Thoracic aorta (tissue), 2 donors: Measurements from ENCODE around the gene CES4A. TPM values are rescaled to one million over a fixed set of nuclear protein-coding genes. Genes with fewer than 3 reads are reported as not detected.
A peak's percentile ranks its signal among the peaks of the same experiment; 100 is the strongest.
"Not testable (repeated sequence)": the region's sequence is repeated elsewhere in the genome, so short reads cannot be mapped to it uniquely, and the experiment has no call there.

Experiments used
- ATAC-seq: fragments of 150-250 bp; one replicate; pipeline ENCODE4 v1.8.0; 2017; ENCODE audit warnings: low read depth; ENCODE audit not compliant: insufficient number of reproducible peaks, low FRiP score
- DNase-seq: peaks from one replicate; pipeline ENCODE4 v3.0.0-alpha.2; 2020; ENCODE audit warnings: low spot score
- H3K27ac ChIP-seq, 2 donors: fragments of 200-600 bp; sonication (generic); 1 replicate in 1 of 2; 2 replicates in 1 of 2; pipeline ENCODE4 v1.5.1; 2016; ENCODE audit warnings: mild to moderate bottlenecking in 2 of 2, moderate library complexity in 2 of 2
- H3K27me3 ChIP-seq: fragments of 200-600 bp; sonication (generic); replicated peaks from 2 replicates; pipeline ENCODE4 v1.6.0; 2016; ENCODE audit warnings: mild to moderate bottlenecking; ENCODE audit not compliant: insufficient read depth
- H3K36me3 ChIP-seq: fragments of 200-600 bp; sonication (generic); one replicate; pipeline ENCODE4 v1.5.1; 2016
- H3K4me1 ChIP-seq, 2 donors: fragments of 200-600 bp; sonication (generic); 1 replicate in 1 of 2; 2 replicates in 1 of 2; pipeline versions ENCODE4 v1.5.1 to v1.6.0; 2016; ENCODE audit warnings: low read depth in 2 of 2, mild to moderate bottlenecking in 1 of 2; ENCODE audit not compliant: control insufficient read depth in 1 of 2
- H3K4me3 ChIP-seq: fragments of 200-600 bp; sonication (generic); 2 replicates; pipeline ENCODE4 v1.5.1; 2016; ENCODE audit warnings: mild to moderate bottlenecking
- H3K9me3 ChIP-seq: fragments of 200-600 bp; sonication (generic); 2 replicates; pipeline ENCODE4 v1.5.1; 2016
- CTCF ChIP-seq: fragments of 200-600 bp; sonication (generic); IDR thresholded peaks from one replicate; pipeline ENCODE4 v1.5.1; 2019; ENCODE audit warnings: antibody characterized with exemption
- total RNA-seq, 2 donors: library from RNA; depleted of rRNA; stranded (reverse); fragments of >200 nt; gene quantifications; one replicate each; pipeline versions ENCODE4 v1.1.0 to v1.2.3, GENCODE V29; 2016

The CES4A gene
- total RNA-seq, 2 donors from 2014 or later: 7.4 to 9.5 TPM

GRCh38 chr16:66952430-66953110, 35.8 kb upstream of the CES4A start:
- Histone ChIP-seq H3K4me1 (peaks cover 8 to 13% of the 10 kb centered on the region in 2 donors), H3K9me3 (no peaks in the 10 kb centered on the region), H3K36me3 (no peaks in the 10 kb centered on the region), H3K27me3 (no peaks in the 10 kb centered on the region), H3K4me3 (no peak overlapping the region), H3K27ac (no peak overlapping the region)
- TF ChIP-seq CTCF: no peak
- DNase-seq (no peak), ATAC-seq (no peak)

- H3K4me1 ChIP-seq: peaks cover 4 to 7% of the 10 kb centered on the region in 2 donors
- no peak for DNase-seq
- H3K27ac ChIP-seq: no peak overlapping the region
- no peak overlapping the region for H3K4me3 ChIP-seq
- no peaks in the 10 kb centered on the region for H3K36me3 ChIP-seq
- TF ChIP-seq CTCF: no peak
- no peaks in the 10 kb centered on the region for H3K27me3 ChIP-seq
- no peaks in the 10 kb centered on the region for H3K9me3 ChIP-seq
- ATAC-seq: no peak
Observed at GRCh38 chr16:66953462-66954096, 34.8 kb upstream of the CES4A start.

DNA sequence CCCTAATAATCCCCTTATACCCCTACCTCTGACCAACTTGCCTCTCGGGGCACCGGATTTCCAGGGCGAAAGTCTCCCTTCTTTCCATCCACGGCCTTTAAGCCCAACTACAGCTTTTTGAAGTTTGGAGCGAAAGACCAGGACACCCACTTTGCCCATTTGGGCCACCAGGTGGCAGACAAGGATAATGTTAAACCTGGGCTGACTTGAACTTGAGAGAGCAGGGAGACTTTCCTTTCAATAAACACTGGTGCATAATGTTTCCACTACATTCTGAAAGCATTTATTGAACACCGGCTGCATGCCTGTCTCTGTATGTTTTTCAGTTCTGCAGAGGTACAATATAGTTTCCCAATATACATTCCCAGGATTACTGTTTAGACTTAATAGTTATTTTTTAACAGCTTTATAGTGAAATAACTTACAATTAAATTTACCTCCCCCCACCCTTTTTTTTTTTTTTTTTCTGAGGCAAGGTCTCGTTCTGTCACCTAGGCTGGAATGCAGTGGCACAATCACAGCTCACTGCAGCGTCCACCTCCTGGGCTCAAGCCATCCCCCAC, 34.2 kb upstream of the CES4A start:
- ATAC-seq (peak; percentile 59), DNase-seq (peak; percentile 25)
- no peak overlapping the region for H3K4me3 ChIP-seq
- H3K9me3 ChIP-seq: no peaks in the 10 kb centered on the region
- no peak overlapping the region for H3K27ac ChIP-seq
- TF ChIP-seq CTCF: peak; percentile 82
- no peaks in the 10 kb centered on the region for H3K36me3 ChIP-seq
- peaks cover 0 to 1% of the 10 kb centered on the region in 2 donors for H3K4me1 ChIP-seq
- no peaks in the 10 kb centered on the region for H3K27me3 ChIP-seq

- not testable (repeated sequence) for DNase-seq, H3K9me3 ChIP-seq, ATAC-seq, H3K36me3 ChIP-seq, H3K27me3 ChIP-seq, H3K4me1 ChIP-seq, H3K4me3 ChIP-seq, H3K27ac ChIP-seq
Observed at GRCh38 chr16:66955363-66956153, 32.8 kb upstream of the CES4A start.

DNA sequence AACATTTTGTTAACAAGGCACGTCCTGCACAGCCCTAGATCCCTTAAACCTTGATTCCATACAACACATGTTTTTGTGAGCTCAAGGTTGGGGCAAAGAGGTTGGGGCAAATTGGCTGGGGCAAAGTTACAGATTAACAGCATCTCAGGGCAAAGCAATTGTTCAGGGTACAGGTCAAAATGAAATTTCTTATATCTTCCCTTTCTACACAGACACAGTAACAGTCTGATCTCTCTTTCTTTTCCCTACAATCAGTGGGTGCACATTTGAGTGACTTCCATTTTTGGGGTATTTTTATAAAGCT, 32.3 kb upstream of the CES4A start:
- H3K9me3 ChIP-seq, H3K27me3 ChIP-seq, DNase-seq, ATAC-seq, H3K27ac ChIP-seq, H3K4me3 ChIP-seq, H3K36me3 ChIP-seq, H3K4me1 ChIP-seq: not testable (repeated sequence)
